Measurements from ENCODE around the gene DGKQ.
"Not testable (repeated sequence)": the region's sequence is repeated elsewhere in the genome, so short reads cannot be mapped to it uniquely, and the experiment has no call there.

Gene DGKQ

GRCh38 chr4:921830-922331 lies 51.5 kb downstream of the DGKQ start:
- DNase-seq (ENCODE audit: low read depth), result no peak

GRCh38 chr4:919004-919680 lies 54.2 kb downstream of the DGKQ start:
- not testable (repeated sequence) for DNase-seq (ENCODE audit: low read depth)

GRCh38 chr4:918591-918990 lies 54.8 kb downstream of the DGKQ start:
- DNase-seq (ENCODE audit: low read depth), result not testable (repeated sequence)

GRCh38 chr4:917992-918391 lies 55.4 kb downstream of the DGKQ start:
- no peak for DNase-seq (ENCODE audit: low read depth)

- DNase-seq (ENCODE audit: low read depth), result no peak
Measured at GRCh38 chr4:917466-917865, 55.9 kb downstream of the DGKQ start.

GRCh38 chr4:915595-915994 lies 57.8 kb downstream of the DGKQ start:
- no peak for DNase-seq (ENCODE audit: low read depth)

- DNase-seq (ENCODE audit: low read depth), result no peak
Measured at GRCh38 chr4:915041-915474, 58.3 kb downstream of the DGKQ start.

GRCh38 chr4:914531-914930 lies 58.8 kb downstream of the DGKQ start:
- no peak for DNase-seq (ENCODE audit: low read depth)

- DNase-seq (ENCODE audit: low read depth), result no peak
Measured at GRCh38 chr4:913280-913618, 60.1 kb downstream of the DGKQ start.

GRCh38 chr4:912548-913279 lies 60.7 kb downstream of the DGKQ start:
- no peak for DNase-seq (ENCODE audit: low read depth)

- DNase-seq (ENCODE audit: low read depth), result no peak
Measured at GRCh38 chr4:911871-912490, 61.4 kb downstream of the DGKQ start.

- no peak for DNase-seq (ENCODE audit: low read depth)
Measured at GRCh38 chr4:911221-911751, 62.1 kb downstream of the DGKQ start.

GRCh38 chr4:910366-911091 lies 62.8 kb downstream of the DGKQ start:
- no peak for DNase-seq (ENCODE audit: low read depth)

- no peak for DNase-seq (ENCODE audit: low read depth)
Measured at GRCh38 chr4:909821-910220, 63.5 kb downstream of the DGKQ start.

GRCh38 chr4:909131-909571 lies 64.2 kb downstream of the DGKQ start:
- no peak for DNase-seq (ENCODE audit: low read depth)
